Measurements from ENCODE around the gene MAT2A. TPM values are rescaled to one million over a fixed set of nuclear protein-coding genes. Genes with fewer than 3 reads are reported as not detected.
A peak's percentile ranks its signal among the peaks of the same experiment; 100 is the strongest.
"Not testable (repeated sequence)": the region's sequence is repeated elsewhere in the genome, so short reads cannot be mapped to it uniquely, and the experiment has no call there.

MAT2A gene
- total RNA-seq, 2 experiments from 2014 or later = 218 to 222 TPM

- DNase-seq; H3K27me3 Mint-ChIP-seq; H3K9me3 Mint-ChIP-seq; ATAC-seq (ENCODE audit: low read depth); H3K27ac Mint-ChIP-seq; H3K4me3 Mint-ChIP-seq: not testable (repeated sequence)
- peaks cover 45% of the 10 kb centered on the region for H3K36me3 Mint-ChIP-seq
- POLR2A ChIA-PET = interaction anchor here (0.8 to 8.2 kb wide), 10 partner anchors 11 to 126 kb away, joined by 3 to 113 read pairs (median 4); partner anchors contain the start of genes C2orf68, GGCX, RNF181 and SH2D6
- peaks cover 29% of the 10 kb centered on the region for H3K4me1 Mint-ChIP-seq
These were observed 6.2 kb downstream of the MAT2A start for GRCh38 chr2:85544915-85545779.

- Mint-ChIP-seq H3K27ac (no peak overlapping the region), H3K4me3 (no peak overlapping the region), H3K4me1 (peaks cover 25% of the 10 kb centered on the region), H3K36me3 (peaks cover 42% of the 10 kb centered on the region), H3K9me3 (no peaks in the 10 kb centered on the region), H3K27me3 (no peaks in the 10 kb centered on the region)
- DNase-seq (no peak), ATAC-seq (ENCODE audit: low read depth) (no peak)
- POLR2A ChIA-PET = interaction anchor here (0.6 to 2.5 kb wide), 6 partner anchors 11 to 138 kb away, joined by 3 to 12 read pairs (median 4); partner anchors contain the start of genes C2orf68, GGCX and SH2D6
These were observed 6.8 kb downstream of the MAT2A start for GRCh38 chr2:85545780-85546240.

GRCh38 chr2:85547089-85547858 is 8.3 kb downstream of the MAT2A start:
- no peak for ATAC-seq (ENCODE audit: low read depth)
- no peaks in the 10 kb centered on the region for H3K9me3 Mint-ChIP-seq
- H3K4me3 Mint-ChIP-seq = no peak overlapping the region
- no peaks in the 10 kb centered on the region for H3K27me3 Mint-ChIP-seq
- H3K27ac Mint-ChIP-seq = peak overlapping the region; percentile 28
- DNase-seq = no peak
- peaks cover 31% of the 10 kb centered on the region for H3K36me3 Mint-ChIP-seq
- H3K4me1 Mint-ChIP-seq = peaks cover 19% of the 10 kb centered on the region
- POLR2A ChIA-PET = interaction anchor here (0.6 to 3.8 kb wide), 3 partner anchors 9 to 128 kb away, joined by 3 to 39 read pairs (median 12); partner anchors contain the start of genes MAT2A and SH2D6

GRCh38 chr2:85547859-85548607 is 9.1 kb downstream of the MAT2A start:
- Mint-ChIP-seq H3K9me3 (no peaks in the 10 kb centered on the region), H3K36me3 (peaks cover 24% of the 10 kb centered on the region), H3K27me3 (no peaks in the 10 kb centered on the region), H3K4me1 (peaks cover 14% of the 10 kb centered on the region), H3K4me3 (no peak overlapping the region), H3K27ac (peak overlapping the region; percentile 51)
- ATAC-seq (ENCODE audit: low read depth) = no peak
- POLR2A ChIA-PET = interaction anchor here (0.6 to 6.3 kb wide), 5 partner anchors 9 to 222 kb away, joined by 3 to 67 read pairs (median 3); partner anchors contain the start of genes MAT2A and SH2D6
- no peak for DNase-seq

GRCh38 chr2:85548608-85548900 is 9.6 kb downstream of the MAT2A start:
- H3K27ac Mint-ChIP-seq = no peak overlapping the region
- no peak for DNase-seq
- H3K36me3 Mint-ChIP-seq = peaks cover 20% of the 10 kb centered on the region
- POLR2A ChIA-PET = interaction anchor here (0.6 to 6.3 kb wide), 7 partner anchors 10 to 222 kb away, joined by 3 to 67 read pairs (median 3); partner anchors contain the start of genes MAT2A and SH2D6
- H3K4me3 Mint-ChIP-seq = no peak overlapping the region
- H3K9me3 Mint-ChIP-seq = no peaks in the 10 kb centered on the region
- peaks cover 11% of the 10 kb centered on the region for H3K4me1 Mint-ChIP-seq
- no peak for ATAC-seq (ENCODE audit: low read depth)
- no peaks in the 10 kb centered on the region for H3K27me3 Mint-ChIP-seq

GRCh38 chr2:85549095-85549494 is 10.1 kb downstream of the MAT2A start:
- H3K4me3 Mint-ChIP-seq = no peak overlapping the region
- peaks cover 15% of the 10 kb centered on the region for H3K36me3 Mint-ChIP-seq
- DNase-seq = no peak
- no peaks in the 10 kb centered on the region for H3K27me3 Mint-ChIP-seq
- POLR2A ChIA-PET = interaction anchor here (0.6 to 6.3 kb wide), 8 partner anchors 11 to 223 kb away, joined by 3 to 67 read pairs (median 3); partner anchors contain the start of genes C2orf68, MAT2A and SH2D6
- peaks cover 8% of the 10 kb centered on the region for H3K4me1 Mint-ChIP-seq
- H3K9me3 Mint-ChIP-seq = no peaks in the 10 kb centered on the region
- no peak overlapping the region for H3K27ac Mint-ChIP-seq
- ATAC-seq (ENCODE audit: low read depth) = no peak

- DNase-seq = no peak
- H3K4me1 Mint-ChIP-seq = peaks cover 8% of the 10 kb centered on the region
- peak overlapping the region; percentile 51 for H3K27ac Mint-ChIP-seq
- H3K9me3 Mint-ChIP-seq = no peaks in the 10 kb centered on the region
- POLR2A ChIA-PET = interaction anchor here (0.6 to 6.3 kb wide), 4 partner anchors 11 to 130 kb away, joined by 3 to 67 read pairs (median 28); partner anchors contain the start of genes C2orf68, GGCX, MAT2A and SH2D6
- no peak overlapping the region for H3K4me3 Mint-ChIP-seq
- H3K36me3 Mint-ChIP-seq = peaks cover 12% of the 10 kb centered on the region
- ATAC-seq (ENCODE audit: low read depth) = no peak
- no peaks in the 10 kb centered on the region for H3K27me3 Mint-ChIP-seq
These were observed 10.9 kb downstream of the MAT2A start for GRCh38 chr2:85549826-85550225.

GRCh38 chr2:85550486-85550885 is 11.5 kb downstream of the MAT2A start:
- Mint-ChIP-seq H3K36me3 (peaks cover 11% of the 10 kb centered on the region), H3K27ac (no peak overlapping the region), H3K4me3 (no peak overlapping the region), H3K27me3 (no peaks in the 10 kb centered on the region), H3K4me1 (peaks cover 8% of the 10 kb centered on the region), H3K9me3 (no peaks in the 10 kb centered on the region)
- DNase-seq = no peak
- POLR2A ChIA-PET = interaction anchor here (3.0 to 6.3 kb wide), 3 partner anchors 11 to 130 kb away, joined by 18 to 67 read pairs (median 39); partner anchors contain the start of genes GGCX, MAT2A and SH2D6
- ATAC-seq (ENCODE audit: low read depth) = no peak

- DNase-seq (peak; percentile 81), ATAC-seq (ENCODE audit: low read depth) (peak; percentile 90)
- Mint-ChIP-seq H3K4me3 (no peak overlapping the region), H3K27me3 (no peaks in the 10 kb centered on the region), H3K27ac (peak overlapping the region; percentile 56), H3K4me1 (peaks cover 8% of the 10 kb centered on the region), H3K36me3 (peaks cover 11% of the 10 kb centered on the region), H3K9me3 (no peaks in the 10 kb centered on the region)
- POLR2A ChIA-PET = interaction anchor here (0.5 to 6.3 kb wide), 11 partner anchors 9 to 225 kb away, joined by 3 to 67 read pairs (median 6); partner anchors contain the start of genes GGCX, MAT2A, RNF181 and SH2D6
These were observed 13.0 kb downstream of the MAT2A start for GRCh38 chr2:85551698-85552678.

GRCh38 chr2:85553184-85553583 is 14.2 kb downstream of the MAT2A start:
- no peak overlapping the region for H3K4me3 Mint-ChIP-seq
- ATAC-seq (ENCODE audit: low read depth) (no peak), DNase-seq (no peak)
- H3K27ac Mint-ChIP-seq = no peak overlapping the region
- no peaks in the 10 kb centered on the region for H3K27me3 Mint-ChIP-seq
- peaks cover 8% of the 10 kb centered on the region for H3K4me1 Mint-ChIP-seq
- POLR2A ChIA-PET = interaction anchor here (0.6 to 6.3 kb wide), 3 partner anchors 11 to 133 kb away, joined by 3 to 67 read pairs (median 6); partner anchors contain the start of genes MAT2A and SH2D6
- H3K9me3 Mint-ChIP-seq = no peaks in the 10 kb centered on the region
- peaks cover 10% of the 10 kb centered on the region for H3K36me3 Mint-ChIP-seq

GRCh38 chr2:85554980-85555612 is 16.1 kb downstream of the MAT2A start:
- ATAC-seq (ENCODE audit: low read depth) = no peak
- H3K9me3 Mint-ChIP-seq = no peaks in the 10 kb centered on the region

More at GRCh38 chr2:85554980-85555612, 16.1 kb downstream of the MAT2A start:
- no peak overlapping the region for H3K27ac Mint-ChIP-seq
- peaks cover 15% of the 10 kb centered on the region for H3K4me1 Mint-ChIP-seq
- H3K4me3 Mint-ChIP-seq = no peak overlapping the region
- peaks cover 11% of the 10 kb centered on the region for H3K36me3 Mint-ChIP-seq
- POLR2A ChIA-PET = interaction anchor here (2.0 kb wide), 1 partner anchor 136 kb away, joined by 10 read pairs; the partner anchor contains the start of gene SH2D6
- DNase-seq = no peak
- no peaks in the 10 kb centered on the region for H3K27me3 Mint-ChIP-seq

Measured in activated naive CD8-positive, alpha-beta T cell treated with anti-CD3 and anti-CD28 coated beads, Interleukin-2, amount 10 ng/mL, durations not matched to agents 7 days and 5 days (primary cell).